A673 (cell line): Measurements from ENCODE around the gene ATG10.

Experiments
- CTCF ChIP-seq: fragments of 300-800, 200-600 bp; sonication (generic); conservative IDR thresholded peaks from 2 replicates; pipeline ENCODE4 v1.5.1; 2017; ENCODE audit warnings: low read depth, mild to moderate bottlenecking, antibody characterized with exemption, low read length, moderate library complexity, mixed read lengths
- EZH2 ChIP-seq: fragments of 200-600 bp; sonication (generic); IDR thresholded peaks from 2 replicates; pipeline ENCODE4 v1.6.1; 2017; ENCODE audit warnings: borderline replicate concordance, low read depth, mild to moderate bottlenecking, mixed read lengths, antibody characterized with exemption, low read length; ENCODE audit not compliant: poor library complexity, severe bottlenecking

GRCh38 chr5:82185851-82186250, 214.0 kb downstream of the ATG10 start:
- no peak for TF ChIP-seq CTCF
- TF ChIP-seq EZH2: no peak
